Loucy (cell line): ENCODE data around the gene NFATC2IP.

Experiments used
- H2AFZ ChIP-seq: fragments of 200-600 bp; sonication (generic); 2 replicates; pipeline ENCODE4 v1.6.0; 2016; ENCODE audit warnings: antibody characterized with exemption, mild to moderate bottlenecking, low read length, moderate library complexity
- H3F3A ChIP-seq: fragments of 200-600 bp; 2 replicates; pipeline ENCODE4 v1.6.0; 2016; ENCODE audit warnings: antibody characterized with exemption, low read depth, mild to moderate bottlenecking
- H3K27me3 ChIP-seq: fragments of 200-600 bp; sonication (generic); 2 replicates; pipeline ENCODE4 v1.6.1; 2014; ENCODE audit warnings: low read length, mild to moderate bottlenecking; ENCODE audit not compliant: insufficient read depth, poor library complexity, severe bottlenecking
- H3K36me3 ChIP-seq: fragments of 200-600 bp; sonication (generic); 2 replicates; pipeline ENCODE4 v1.6.1; 2016; ENCODE audit warnings: low read length; ENCODE audit not compliant: insufficient read depth
- H3K4me1 ChIP-seq: fragments of 200-600 bp; sonication (generic); 2 replicates; pipeline ENCODE4 v1.5.1; 2014; ENCODE audit warnings: low read length, mild to moderate bottlenecking; ENCODE audit not compliant: insufficient read depth, poor library complexity, severe bottlenecking
- H3K4me2 ChIP-seq: fragments of 200-600 bp; sonication (generic); 2 replicates; pipeline ENCODE4 v1.6.0; 2014; ENCODE audit warnings: antibody characterized with exemption, low read length, low read depth, mild to moderate bottlenecking; ENCODE audit not compliant: poor library complexity, severe bottlenecking
- H3K4me3 ChIP-seq: fragments of 200-600 bp; sonication (generic); 2 replicates; pipeline ENCODE4 v1.5.1; 2014; ENCODE audit warnings: low read length, mild to moderate bottlenecking, mixed read lengths; ENCODE audit not compliant: poor library complexity, severe bottlenecking
- H3K79me2 ChIP-seq: fragments of 200-600 bp; sonication (generic); 2 replicates; pipeline ENCODE4 v1.6.1; 2014; ENCODE audit warnings: low read length; ENCODE audit not compliant: insufficient read depth
- H3K9ac ChIP-seq: fragments of 200-600 bp; sonication (generic); 2 replicates; pipeline ENCODE4 v1.6.0; 2014; ENCODE audit warnings: mild to moderate bottlenecking, low read depth, low read length, moderate library complexity; ENCODE audit not compliant: poor library complexity, severe bottlenecking
- H3K9me2 ChIP-seq: fragments of 200-600 bp; sonication (generic); replicated peaks from 2 replicates; pipeline ENCODE4 v1.6.1; 2016; ENCODE audit warnings: low read depth, low read length, mixed read lengths
- H3K9me3 ChIP-seq: fragments of 200-600 bp; sonication (generic); 2 replicates; pipeline ENCODE4 v1.6.1; 2014; ENCODE audit warnings: mild to moderate bottlenecking, antibody characterized with exemption, low read length, low read depth; ENCODE audit not compliant: insufficient read depth
- H4K20me1 ChIP-seq: fragments of 200-600 bp; sonication (generic); 2 replicates; pipeline ENCODE4 v1.6.0; 2014; ENCODE audit warnings: antibody characterized with exemption, low read length, mild to moderate bottlenecking; ENCODE audit not compliant: insufficient read depth, poor library complexity, severe bottlenecking
- CTCF ChIP-seq: fragments of 200-600 bp; sonication (generic); conservative IDR thresholded peaks from 2 replicates; pipeline ENCODE4 v1.5.1; 2014; ENCODE audit warnings: mild to moderate bottlenecking, antibody characterized with exemption, low read length
- EZH2phosphoT487 ChIP-seq: fragments of 200-600 bp; IDR thresholded peaks from 2 replicates; pipeline ENCODE4 v1.6.1; 2018; ENCODE audit warnings: antibody characterized with exemption, mild to moderate bottlenecking, moderate library complexity, borderline replicate concordance

The NFATC2IP gene

GRCh38 chr16:29011851-29012250 is 61.1 kb downstream of the NFATC2IP start:
- Histone ChIP-seq H3K9ac (no peak overlapping the region), H3K27me3 (no peaks in the 10 kb centered on the region), H2AFZ (no peak overlapping the region), H3F3A (no peaks in the 10 kb centered on the region), H3K36me3 (no peaks in the 10 kb centered on the region), H3K79me2 (no peaks in the 10 kb centered on the region), H3K4me1 (peaks cover 23% of the 10 kb centered on the region), H4K20me1 (no peaks in the 10 kb centered on the region), H3K4me3 (no peak overlapping the region), H3K4me2 (no peak overlapping the region), H3K9me3 (no peaks in the 10 kb centered on the region), H3K9me2 (no peaks in the 10 kb centered on the region)
- TF ChIP-seq EZH2phosphoT487 (no peak), CTCF (no peak)

DNA sequence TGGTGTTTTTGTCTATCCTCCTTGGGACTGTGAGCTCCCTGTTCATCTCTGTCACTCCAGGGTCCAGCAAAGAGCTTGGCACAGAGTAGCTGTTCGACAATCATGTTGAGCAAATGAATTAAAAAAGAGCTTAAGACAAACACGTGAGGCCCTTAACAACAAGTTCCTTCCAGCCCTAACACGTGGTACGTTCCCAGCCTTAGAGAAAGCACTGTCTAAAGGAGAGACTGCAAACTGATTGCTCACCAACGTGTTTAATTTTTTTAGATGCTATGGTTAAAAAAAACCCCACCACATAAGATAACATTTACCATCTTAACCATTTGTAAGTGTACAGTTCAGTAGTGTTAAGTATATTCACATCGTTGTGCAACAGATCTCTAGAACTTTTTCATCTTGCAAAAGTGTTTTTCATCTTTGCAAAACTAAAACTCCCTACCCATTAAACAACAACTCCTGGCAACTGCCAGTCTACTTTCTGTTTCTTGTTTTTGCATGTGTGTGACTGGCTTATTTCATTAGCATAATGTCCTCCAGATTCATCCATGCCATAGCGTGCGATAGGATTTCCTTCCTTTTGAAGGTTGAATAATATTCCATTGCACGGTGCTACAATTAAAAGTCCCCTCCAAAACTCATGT is 62.3 kb downstream of the NFATC2IP start:
- no peak overlapping the region for H3K9ac ChIP-seq

DNA sequence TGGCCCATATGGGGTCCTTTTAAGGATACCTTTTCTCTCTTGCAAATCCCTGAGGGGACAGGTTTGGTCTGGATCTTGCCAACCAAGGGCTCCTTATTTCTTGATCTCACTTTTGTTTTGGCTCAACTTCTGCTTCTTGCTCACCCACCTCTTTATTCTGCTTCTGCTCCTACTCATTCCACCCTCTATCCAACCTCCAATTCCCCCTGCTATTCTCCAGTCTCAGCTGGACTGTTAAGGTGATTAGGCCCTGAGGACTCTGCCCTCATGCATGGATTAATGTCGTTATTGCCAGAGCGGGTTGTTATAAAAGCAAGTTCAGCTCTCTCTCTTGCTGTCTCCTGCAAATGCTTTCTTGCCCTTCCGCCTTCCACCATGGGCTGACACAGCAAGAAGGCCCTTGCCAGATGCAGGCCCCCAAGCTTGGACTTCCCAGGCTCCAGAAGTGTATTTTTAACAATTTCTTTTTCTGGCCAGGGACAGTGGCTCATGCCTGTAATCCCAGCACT is 63.9 kb downstream of the NFATC2IP start:
- Histone ChIP-seq H3K4me3 (no peak overlapping the region), H3K9ac (no peak overlapping the region), H3K9me3 (no peaks in the 10 kb centered on the region), H2AFZ (peak overlapping the region; percentile 49; the same call in 1 of the 2 replicates), H3K79me2 (no peaks in the 10 kb centered on the region), H3K9me2 (no peaks in the 10 kb centered on the region), H3F3A (no peaks in the 10 kb centered on the region), H3K27me3 (no peaks in the 10 kb centered on the region), H3K4me2 (no peak overlapping the region), H4K20me1 (no peaks in the 10 kb centered on the region), H3K36me3 (no peaks in the 10 kb centered on the region), H3K4me1 (peaks cover 9% of the 10 kb centered on the region)
- TF ChIP-seq CTCF (no peak), EZH2phosphoT487 (no peak)

More for the DNA sequence above, 62.3 kb downstream of the NFATC2IP start:
- peak overlapping the region; percentile 74 for H2AFZ ChIP-seq
- no peaks in the 10 kb centered on the region for H3K79me2 ChIP-seq
- no peaks in the 10 kb centered on the region for H4K20me1 ChIP-seq
- no peaks in the 10 kb centered on the region for H3K27me3 ChIP-seq
- H3K36me3 ChIP-seq: no peaks in the 10 kb centered on the region
- H3K4me3 ChIP-seq: no peak overlapping the region
- no peaks in the 10 kb centered on the region for H3K9me2 ChIP-seq
- no peak for TF ChIP-seq CTCF
- no peak for TF ChIP-seq EZH2phosphoT487
- peaks cover 18% of the 10 kb centered on the region for H3K4me1 ChIP-seq
- H3K4me2 ChIP-seq: no peak overlapping the region
- no peaks in the 10 kb centered on the region for H3K9me3 ChIP-seq
- no peaks in the 10 kb centered on the region for H3F3A ChIP-seq
